DMS79 treated with DMSO at 0.1 percent for 48 hours (cell line): ENCODE data around the gene DEDD.
"Not testable (repeated sequence)": the region's sequence is repeated elsewhere in the genome, so short reads cannot be mapped to it uniquely, and the experiment has no call there.

ENCODE experiments used
- DNase-seq: peaks from one replicate; lab custom pipeline; 2025; lab: John Stamatoyannopoulos, UW

The DEDD gene

GRCh38 chr1:161127649-161128048 lies 4.8 kb downstream of the DEDD start:
- DNase-seq = no peak

DNA sequence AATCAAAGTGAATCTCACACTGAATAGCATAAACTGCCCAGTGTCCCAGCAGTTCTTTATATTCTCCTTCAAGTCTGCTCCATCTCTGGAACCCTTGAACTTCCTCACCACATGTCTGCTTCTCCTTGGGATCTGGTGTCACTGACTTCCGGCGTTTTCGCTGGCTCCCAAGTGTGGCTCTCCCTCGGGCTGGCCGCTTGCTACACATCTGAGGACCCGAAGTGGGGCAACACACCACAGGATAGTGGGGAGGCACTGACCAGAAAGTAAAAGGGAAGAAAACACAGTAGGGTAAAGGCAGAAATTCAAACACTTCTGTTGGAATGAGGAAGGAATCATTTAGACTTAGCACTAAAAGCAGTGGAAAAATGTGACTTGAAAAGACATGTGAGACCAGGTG lies 9.5 kb downstream of the DEDD start:
- no peak for DNase-seq

- DNase-seq = no peak
Observed at GRCh38 chr1:161121834-161122233, 10.6 kb downstream of the DEDD start.

DNA sequence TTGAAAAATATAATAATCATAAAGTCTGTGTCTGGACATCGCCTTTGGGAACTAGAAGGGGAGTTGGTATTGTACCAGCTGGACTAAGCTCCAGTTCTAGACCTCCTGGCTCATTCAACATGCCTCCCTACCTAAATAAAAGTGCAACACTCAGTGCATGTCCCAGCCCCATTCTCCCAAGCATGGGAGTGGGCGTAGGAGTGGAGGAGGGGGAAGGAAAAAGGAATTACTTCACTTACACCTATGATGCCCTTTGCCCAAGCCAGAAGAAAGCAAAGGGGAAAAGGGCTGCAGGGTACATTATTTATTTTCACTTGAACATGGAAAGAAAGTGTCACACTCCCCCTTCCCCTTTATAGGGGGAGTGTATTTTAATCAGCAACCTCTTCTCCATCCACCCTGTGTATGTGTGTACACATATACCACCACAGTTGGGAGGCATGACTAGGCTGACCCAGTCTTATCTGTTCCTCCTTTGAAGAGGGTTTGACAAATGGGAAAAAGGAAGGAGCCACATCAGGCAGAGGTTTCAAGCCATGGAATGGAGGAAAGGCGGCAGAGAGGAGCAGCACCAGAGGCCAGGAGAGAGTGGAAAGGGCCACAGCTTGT lies 11.3 kb downstream of the DEDD start:
- DNase-seq = no peak

GRCh38 chr1:161119092-161119903 lies 13.2 kb downstream of the DEDD start:
- DNase-seq = no peak

GRCh38 chr1:161117759-161118581 lies 14.5 kb downstream of the DEDD start, which contains the start of the genes NIT1 and PFDN2:
Gene NIT1, plus strand, starts transcription at chr1:161118105. Its CDS starts 72 bp downstream, at chr1:161118177.
Gene PFDN2, minus strand, starts transcription at chr1:161118037. Its CDS starts 11 bp downstream, at chr1:161118026.
- peak; percentile 79 for DNase-seq

DNA sequence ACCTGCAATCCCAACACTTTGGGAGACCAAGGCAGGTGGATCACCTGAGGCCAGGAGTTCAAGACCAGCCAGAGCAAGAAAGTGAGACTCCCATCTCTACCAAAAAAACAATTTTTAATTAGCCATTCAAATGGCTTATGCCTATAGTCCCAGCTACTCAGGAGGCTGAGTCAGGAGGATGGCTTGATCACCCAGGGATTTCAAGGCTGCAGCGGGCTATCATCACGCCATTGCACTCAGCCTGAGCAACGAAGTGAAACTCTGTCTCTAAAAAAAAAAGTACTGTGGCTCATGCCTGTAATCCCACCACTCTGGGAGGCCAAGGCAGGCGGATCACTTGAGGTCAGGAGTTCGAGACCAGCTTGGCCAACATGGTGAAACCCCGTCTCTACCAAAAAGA lies 16.5 kb downstream of the DEDD start:
- DNase-seq = not testable (repeated sequence)

- DNase-seq = no peak
Observed at GRCh38 chr1:161115132-161115711, 17.2 kb downstream of the DEDD start.

DNA sequence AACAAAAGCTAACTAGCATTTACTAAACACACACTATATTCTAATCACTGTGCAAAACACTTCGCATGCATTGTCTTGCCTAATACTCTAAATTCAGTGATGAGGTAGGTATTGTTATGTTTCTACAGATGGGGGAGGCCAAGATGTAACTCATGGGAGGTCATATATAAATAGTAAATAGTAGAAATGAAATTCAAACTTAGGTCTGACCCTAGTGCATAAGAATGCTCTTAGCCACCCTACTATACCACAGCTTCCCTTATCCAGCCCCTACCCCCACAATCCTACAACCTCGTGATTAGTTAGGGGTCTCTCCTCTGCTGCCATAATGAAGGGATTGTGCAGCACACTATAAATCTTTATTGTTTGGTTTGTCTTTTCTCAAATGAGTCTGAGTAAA lies 17.9 kb downstream of the DEDD start:
- DNase-seq = no peak

DNA sequence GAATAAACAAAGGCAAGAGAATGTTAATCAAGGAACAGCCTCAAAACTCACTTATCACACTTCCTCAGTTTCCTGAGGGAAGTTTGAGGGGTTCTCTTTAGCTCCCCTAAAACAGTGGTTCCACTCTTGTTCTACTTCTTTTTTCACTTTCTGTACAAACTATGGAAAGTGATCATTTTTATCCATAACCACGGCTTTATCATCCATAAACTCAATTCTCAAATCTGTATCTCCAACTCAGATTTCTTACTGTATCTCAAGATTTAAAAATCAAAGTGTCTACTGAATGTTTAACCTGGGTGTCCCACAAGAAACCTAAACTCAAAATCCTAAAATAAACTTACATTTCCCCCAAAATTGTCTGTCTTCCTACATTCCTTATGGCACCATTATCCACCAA lies 18.6 kb downstream of the DEDD start:
- DNase-seq = no peak

GRCh38 chr1:161111527-161111926 lies 20.9 kb downstream of the DEDD start:
- no peak for DNase-seq

DNA sequence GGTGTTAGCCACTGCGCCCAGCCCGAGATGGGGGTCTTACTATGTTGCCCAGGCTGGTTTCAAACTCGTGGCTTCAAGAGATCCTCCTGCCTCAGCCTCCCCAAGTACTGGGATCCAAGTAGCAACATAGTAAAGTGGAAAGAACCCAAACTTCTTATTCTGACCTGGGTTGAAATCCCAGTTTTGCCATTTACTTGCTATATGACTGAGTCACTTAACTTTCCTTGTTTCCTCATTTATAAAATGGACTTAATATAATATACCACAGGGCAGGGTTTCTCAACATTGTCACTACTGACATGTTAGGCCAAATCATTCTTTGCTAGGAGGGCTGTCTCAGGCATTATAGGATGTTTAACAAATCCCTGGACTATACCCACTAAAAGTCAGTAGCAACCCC lies 21.4 kb downstream of the DEDD start:
- no peak for DNase-seq

DNA sequence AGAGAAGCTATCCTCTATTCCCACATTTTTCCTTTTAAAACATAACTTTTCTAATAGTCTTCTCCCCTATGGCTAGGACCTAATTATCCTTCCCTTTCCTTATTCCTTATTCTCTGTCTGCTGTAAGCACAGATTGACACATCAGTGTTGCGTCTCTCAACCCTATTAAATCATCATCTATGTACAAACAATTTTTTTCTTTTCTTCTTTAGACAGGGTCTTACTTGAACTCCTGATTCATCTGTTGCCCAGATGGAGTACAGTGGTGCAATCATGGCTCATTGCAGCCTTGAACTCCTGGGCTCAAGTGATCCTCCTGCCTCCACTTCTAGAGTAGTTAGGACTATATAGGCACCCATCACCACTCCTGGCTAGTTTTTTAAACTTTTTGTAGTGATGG lies 26.0 kb downstream of the DEDD start:
- DNase-seq = no peak

GRCh38 chr1:161100556-161100955 lies 31.9 kb downstream of the DEDD start:
- no peak for DNase-seq

DNA sequence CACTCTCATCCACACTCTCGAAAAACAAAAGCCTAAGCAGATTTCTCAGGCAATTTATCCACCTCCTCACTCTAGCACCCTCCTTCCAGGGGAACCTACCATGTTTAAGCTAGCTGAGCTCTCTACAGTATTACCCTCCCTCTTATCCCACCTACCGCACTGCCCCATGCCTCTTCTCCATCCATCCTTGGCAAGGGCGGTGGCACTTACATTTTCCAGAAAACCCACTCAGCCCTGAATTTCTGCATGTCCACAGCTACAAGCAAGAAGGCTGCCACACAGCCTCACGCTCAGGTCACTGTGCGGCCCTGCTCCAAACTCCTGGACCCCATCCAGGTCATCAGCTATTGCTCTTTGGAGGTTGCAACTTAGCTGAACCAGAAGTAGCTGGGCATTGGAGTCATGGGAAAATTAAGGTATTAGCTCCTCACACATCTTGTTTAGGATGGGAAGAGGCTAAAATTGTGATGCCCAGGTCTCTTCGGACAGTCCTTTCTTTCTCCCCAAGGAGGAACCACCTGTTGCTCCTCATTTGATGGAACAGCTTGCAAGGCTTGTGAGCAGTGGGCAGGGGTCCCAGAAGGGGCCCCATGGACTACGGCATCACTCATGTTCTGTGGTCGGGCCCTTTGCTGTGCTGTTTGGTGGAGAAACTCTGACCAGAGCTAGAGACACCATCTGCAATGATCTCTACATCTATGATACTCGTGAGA lies 33.2 kb downstream of the DEDD start:
- no peak for DNase-seq

DNA sequence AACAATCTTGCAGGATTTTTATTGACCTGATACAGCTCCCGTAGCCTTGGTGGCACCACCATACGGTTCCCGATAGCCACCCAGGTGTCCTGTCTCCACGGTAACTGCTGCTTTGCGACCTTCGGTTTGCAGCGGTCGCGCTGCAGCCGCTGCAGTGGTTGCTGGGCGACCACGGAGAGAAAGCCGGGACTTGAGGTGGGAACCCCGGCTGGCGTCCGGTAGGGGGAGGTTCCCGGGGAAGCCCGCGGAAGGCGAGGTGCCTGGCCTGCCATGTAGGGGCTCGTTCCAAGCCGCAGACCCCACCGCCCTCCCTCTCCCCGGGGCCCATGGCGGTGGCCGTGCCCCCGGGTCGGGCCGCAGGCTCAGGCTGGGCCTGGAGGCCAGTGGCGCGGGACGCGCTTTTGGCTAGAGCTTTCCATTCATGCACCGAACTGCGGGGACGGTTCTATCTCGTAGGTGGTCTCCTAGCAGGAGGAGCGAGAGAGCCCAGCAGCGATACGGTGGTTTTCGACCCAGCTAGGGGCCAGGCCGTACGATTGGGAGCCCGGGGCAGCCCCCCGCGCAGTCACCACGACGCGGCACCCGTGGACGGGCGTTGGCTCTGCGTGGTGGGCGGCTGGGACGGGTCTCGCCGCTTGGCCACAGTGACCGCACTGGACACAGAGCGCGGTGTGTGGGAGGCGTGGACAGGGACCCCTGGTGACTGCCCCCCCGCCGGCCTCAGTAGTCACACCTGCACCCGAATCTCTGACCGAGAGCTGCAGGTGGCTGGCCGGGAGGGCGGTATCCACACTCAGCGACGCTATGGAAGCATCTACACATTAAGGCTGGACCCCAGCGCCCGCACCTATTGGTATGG lies 34.0 kb downstream of the DEDD start, which contains the start of gene KLHDC9:
Gene KLHDC9, plus strand, starts transcription at position 152 of the 859 bp plus-strand sequence. Its CDS starts 175 bp downstream, at position 327.
- peak; percentile 81 for DNase-seq

DNA sequence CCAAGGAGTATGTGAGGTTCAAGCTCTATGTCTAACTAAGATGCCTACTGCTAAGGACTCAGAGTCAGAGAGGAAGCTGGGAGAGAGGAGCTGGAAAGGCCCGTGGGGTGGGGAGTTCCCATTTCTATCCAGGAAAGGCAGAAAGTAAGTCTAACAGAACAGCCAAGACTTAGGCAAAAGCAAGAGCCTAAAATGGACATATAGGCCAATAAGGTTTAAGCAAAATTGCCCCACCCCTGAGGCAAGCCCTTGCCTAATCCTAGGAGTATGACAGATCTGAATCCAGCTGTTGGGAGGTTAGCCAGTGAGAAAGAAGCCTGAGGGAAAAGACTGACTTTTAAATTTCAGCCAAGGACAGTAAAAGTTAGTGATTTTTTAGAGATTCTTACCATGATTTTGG lies 35.9 kb downstream of the DEDD start:
- no peak for DNase-seq

GRCh38 chr1:161096015-161096414 lies 36.5 kb downstream of the DEDD start:
- DNase-seq = no peak

GRCh38 chr1:161095230-161095629 lies 37.2 kb downstream of the DEDD start:
- no peak for DNase-seq

DNA sequence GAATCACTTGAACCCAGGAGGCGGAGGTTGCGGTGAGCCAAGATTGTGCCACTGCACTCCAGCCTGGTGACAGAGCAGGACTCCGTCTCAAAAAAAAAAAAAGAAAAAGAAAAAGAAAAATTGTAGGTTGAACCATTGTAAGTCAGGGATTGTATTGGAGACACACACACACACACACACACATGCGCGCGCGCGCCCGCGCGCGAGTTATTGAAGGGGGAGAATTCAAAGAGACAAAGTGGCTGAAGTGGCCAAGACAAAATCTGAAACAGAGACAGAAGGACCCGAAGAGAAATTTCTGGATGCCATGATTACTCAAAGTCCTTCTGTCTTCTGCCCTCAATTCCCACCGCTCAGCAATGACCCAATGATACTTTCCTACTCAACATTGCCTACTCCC lies 38.0 kb downstream of the DEDD start:
- no peak for DNase-seq

DNA sequence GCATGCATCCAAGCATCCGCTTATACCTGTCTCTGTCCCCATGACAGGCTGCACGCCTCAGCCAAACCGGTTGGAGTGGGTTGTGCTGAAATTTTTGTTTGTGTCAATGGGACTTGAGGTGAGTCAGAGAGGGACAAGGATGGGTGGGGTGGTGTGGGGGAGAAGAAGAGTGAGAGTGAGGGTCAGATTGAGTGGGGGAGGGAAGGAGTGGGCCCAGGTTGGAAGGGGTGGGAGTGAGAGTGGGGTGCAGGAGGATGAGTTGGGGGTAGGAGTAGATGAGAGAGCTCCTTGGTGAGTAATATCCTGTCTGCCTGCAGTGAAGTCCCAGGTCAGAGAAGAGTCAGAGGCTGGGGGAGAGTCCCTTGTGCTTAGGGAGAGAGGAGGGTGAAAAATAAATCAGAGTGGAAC lies 39.8 kb downstream of the DEDD start:
- DNase-seq = no peak
